HepG2 (cell line): Measurements from ENCODE around the gene STK39. TPM values are rescaled to one million over a fixed set of nuclear protein-coding genes. Genes with fewer than 3 reads are reported as not detected.

Source experiments
- GATA4 ChIP-seq: sonication (generic); IDR thresholded peaks from 2 replicates; pipeline ENCODE4 v1.6.1; 2016; ENCODE audit warnings: antibody characterized with exemption, low read depth, borderline replicate concordance
- MED13 ChIP-seq: sonication (generic); formaldehyde crosslinking; IDR thresholded peaks from 2 replicates; pipeline ENCODE4 v1.5.0; 2020; ENCODE audit warnings: missing genetic modification reagents
- RXRA ChIP-seq: sonication (generic); formaldehyde crosslinking; IDR thresholded peaks from 2 replicates; pipeline ENCODE4 v1.5.1; 2020; ENCODE audit warnings: missing genetic modification reagents
- SAFB2 ChIP-seq: sonication (generic); formaldehyde crosslinking; IDR thresholded peaks from 2 replicates; pipeline ENCODE4 v1.5.1; 2020; ENCODE audit warnings: missing genetic modification reagents, low read depth, mild to moderate bottlenecking, borderline replicate concordance
- SALL1 ChIP-seq: sonication (generic); formaldehyde crosslinking; IDR thresholded peaks from 2 replicates; pipeline ENCODE4 v1.8.0; 2022; ENCODE audit warnings: mild to moderate bottlenecking, missing genetic modification reagents
- SAP130 ChIP-seq: IDR thresholded peaks from 2 replicates; pipeline ENCODE4 v1.6.1; 2016; ENCODE audit warnings: low read depth
- SP140L ChIP-seq: sonication (generic); formaldehyde crosslinking; IDR thresholded peaks from 2 replicates; pipeline ENCODE4 v1.4.0; 2020; ENCODE audit warnings: missing genetic modification reagents, borderline replicate concordance
- XBP1 ChIP-seq: sonication (generic); formaldehyde crosslinking; IDR thresholded peaks from 2 replicates; pipeline ENCODE4 v1.5.0; 2020; ENCODE audit warnings: missing genetic modification reagents
- ZBED4 ChIP-seq: sonication (generic); formaldehyde crosslinking; IDR thresholded peaks from 2 replicates; pipeline ENCODE4 v1.4.0; 2020; ENCODE audit warnings: missing genetic modification reagents, borderline replicate concordance
- ZBTB10 ChIP-seq: sonication (generic); formaldehyde crosslinking; IDR thresholded peaks from 2 replicates; pipeline ENCODE4 v1.4.0; 2020; ENCODE audit warnings: missing genetic modification reagents, borderline replicate concordance
- ZC3H4 ChIP-seq: sonication (generic); formaldehyde crosslinking; IDR thresholded peaks from 2 replicates; pipeline ENCODE4 v1.4.0; 2020; ENCODE audit warnings: missing genetic modification reagents, borderline replicate concordance
- ZFY ChIP-seq: sonication (generic); formaldehyde crosslinking; IDR thresholded peaks from 2 replicates; pipeline ENCODE4 v1.4.0; 2020; ENCODE audit warnings: missing genetic modification reagents
- ZMYM3 ChIP-seq: sonication (generic); formaldehyde crosslinking; IDR thresholded peaks from 2 replicates; pipeline ENCODE4 v1.5.1; 2020; ENCODE audit warnings: mild to moderate bottlenecking, missing genetic modification reagents
- ZNF512B ChIP-seq: sonication (generic); formaldehyde crosslinking; IDR thresholded peaks from 2 replicates; pipeline ENCODE4 v1.5.1; 2020; ENCODE audit warnings: missing genetic modification reagents, mild to moderate bottlenecking, borderline replicate concordance
- ZSCAN22 ChIP-seq: sonication (generic); formaldehyde crosslinking; IDR thresholded peaks from 2 replicates; pipeline ENCODE4 v1.4.0; 2020; ENCODE audit warnings: mild to moderate bottlenecking, missing genetic modification reagents
- polyA plus RNA-seq, 8 experiments: library from polyadenylated mRNA; depleted of rRNA in 3 of 8; stranded (reverse) in 7 of 8; unstranded in 1 of 8; fragments of >200 nt; fragmentation: Illumina TruSeq in 4 of 8; extraction: Trizol in 4 of 8; gene quantifications; 2 replicates each; pipeline versions ENCODE4 v1.2.1 to v1.2.3, GENCODE V29; 2011 to 2016; ENCODE audit warnings: low read depth in 4 of 8, missing spikeins in 1 of 8, mixed read lengths in 1 of 8; ENCODE audit not compliant: insufficient read depth in 1 of 8
- total RNA-seq, 5 experiments: library from RNA; depleted of rRNA; stranded (reverse); fragments of >200 nt; fragmentation: Illumina TruSeq; extraction: Trizol; gene quantifications; 2 replicates each; pipeline ENCODE4 v1.2.3, GENCODE V29; 2016; ENCODE audit warnings: low read depth in 1 of 5
- TF ChIP-seq, protein P1 (sequence below): sonication (generic); formaldehyde crosslinking; IDR thresholded peaks from 2 replicates; pipeline ENCODE4 v1.5.1; 2020; ENCODE audit warnings: missing genetic modification reagents, mild to moderate bottlenecking, borderline replicate concordance

The STK39 gene
- total and polyA plus RNA-seq, 2 of the 13 experiments (the other 11 are each of a cell fraction or from before 2014, with no cell fraction given), result 27.3 to 38.4 TPM

- TF ChIP-seq ZNF512B (CRISPR knock-in tag) (0 out of 2 replicates have a peak, but pooled peaks have one; percentile 57), RXRA (CRISPR knock-in tag) (peak; percentile 91), ZC3H4 (CRISPR knock-in tag) (0 out of 2 replicates have a peak, but pooled peaks have one; percentile 17), ZFY (CRISPR knock-in tag) (peak; percentile 62), XBP1 (CRISPR knock-in tag) (peak; percentile 34; the same call in 1 of the 2 replicates), SALL1 (peak; percentile 70), GATA4 (0 out of 2 replicates have a peak, but pooled peaks have one; percentile 65), SP140L (no peak), ZBED4 (0 out of 2 replicates have a peak, but pooled peaks have one; percentile 10), SAP130 (CRISPR knock-in tag) (peak; percentile 77), ZSCAN22 (CRISPR knock-in tag) (peak; percentile 85), MED13 (CRISPR knock-in tag) (no peak), ZMYM3 (CRISPR knock-in tag) (peak; percentile 82; the same call in 1 of the 2 replicates), SAFB2 (0 out of 2 replicates have a peak, but pooled peaks have one; percentile 71), ZBTB10 (CRISPR knock-in tag) (0 out of 2 replicates have a peak, but pooled peaks have one; percentile 13)
- TF ChIP-seq, protein P1, sequence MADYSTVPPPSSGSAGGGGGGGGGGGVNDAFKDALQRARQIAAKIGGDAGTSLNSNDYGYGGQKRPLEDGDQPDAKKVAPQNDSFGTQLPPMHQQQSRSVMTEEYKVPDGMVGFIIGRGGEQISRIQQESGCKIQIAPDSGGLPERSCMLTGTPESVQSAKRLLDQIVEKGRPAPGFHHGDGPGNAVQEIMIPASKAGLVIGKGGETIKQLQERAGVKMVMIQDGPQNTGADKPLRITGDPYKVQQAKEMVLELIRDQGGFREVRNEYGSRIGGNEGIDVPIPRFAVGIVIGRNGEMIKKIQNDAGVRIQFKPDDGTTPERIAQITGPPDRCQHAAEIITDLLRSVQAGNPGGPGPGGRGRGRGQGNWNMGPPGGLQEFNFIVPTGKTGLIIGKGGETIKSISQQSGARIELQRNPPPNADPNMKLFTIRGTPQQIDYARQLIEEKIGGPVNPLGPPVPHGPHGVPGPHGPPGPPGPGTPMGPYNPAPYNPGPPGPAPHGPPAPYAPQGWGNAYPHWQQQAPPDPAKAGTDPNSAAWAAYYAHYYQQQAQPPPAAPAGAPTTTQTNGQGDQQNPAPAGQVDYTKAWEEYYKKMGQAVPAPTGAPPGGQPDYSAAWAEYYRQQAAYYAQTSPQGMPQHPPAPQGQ (CRISPR knock-in tag), result no peak
These were observed at the start of gene STK39 (continued) for GRCh38 chr2:168247341-168248261.
